HFF-Myc (cell line): ENCODE results near the gene FUT3.
A peak's percentile ranks its signal among the peaks of the same experiment; 100 is the strongest.

Experiments
- DNase-seq: peaks from one replicate; pipeline ENCODE4 v3.0.0-alpha.2; 2011; ENCODE audit warnings: low read depth; ENCODE audit errors: extremely low read depth
- H3K4me3 ChIP-seq: replicated peaks from 2 replicates; pipeline ENCODE4 v1.5.1; 2011; ENCODE audit warnings: low read depth, mild to moderate bottlenecking, control low read depth, low read length
- CTCF ChIP-seq: IDR thresholded peaks from 2 replicates; pipeline ENCODE4 v1.5.1; 2012; ENCODE audit warnings: mild to moderate bottlenecking, low read depth, low read length, control low read depth; ENCODE audit errors: missing control alignments

Gene FUT3

GRCh38 chr19:5851302-5851701, at the start of gene FUT3:
Gene FUT3, minus strand, starts transcription at chr19:5851449.
- no peak for TF ChIP-seq CTCF
- no peak within 1 kb of the TSS for H3K4me3 ChIP-seq
- DNase-seq = no peak

GRCh38 chr19:5900976-5901375, 49.7 kb upstream of the FUT3 start:
- no peak for TF ChIP-seq CTCF
- no peak for DNase-seq
- H3K4me3 ChIP-seq = no peak overlapping the region

- TF ChIP-seq CTCF = no peak
- H3K4me3 ChIP-seq = no peak overlapping the region
- DNase-seq = no peak
Measured at GRCh38 chr19:5899728-5900526, 48.7 kb upstream of the FUT3 start.

- TF ChIP-seq CTCF = peak; percentile 20
- no peak for DNase-seq
Measured at GRCh38 chr19:5897189-5897969, 46.1 kb upstream of the FUT3 start.

GRCh38 chr19:5896365-5897076, 45.3 kb upstream of the FUT3 start:
- no peak for DNase-seq
- H3K4me3 ChIP-seq = no peak overlapping the region
- no peak for TF ChIP-seq CTCF

More at GRCh38 chr19:5897189-5897969, 46.1 kb upstream of the FUT3 start:
- H3K4me3 ChIP-seq = no peak overlapping the region

- H3K4me3 ChIP-seq = no peak overlapping the region
- TF ChIP-seq CTCF = no peak
- DNase-seq = no peak
Measured at GRCh38 chr19:5895890-5896289, 44.6 kb upstream of the FUT3 start.
